Measurements from ENCODE around the gene TMSB10. TPM values are rescaled to one million over a fixed set of nuclear protein-coding genes. Genes with fewer than 3 reads are reported as not detected.
A peak's percentile ranks its signal among the peaks of the same experiment; 100 is the strongest.

TMSB10 gene
- total RNA-seq, 4 donors from 2014 or later: 2,239 to 4,093 (median 3,173) TPM

DNA sequence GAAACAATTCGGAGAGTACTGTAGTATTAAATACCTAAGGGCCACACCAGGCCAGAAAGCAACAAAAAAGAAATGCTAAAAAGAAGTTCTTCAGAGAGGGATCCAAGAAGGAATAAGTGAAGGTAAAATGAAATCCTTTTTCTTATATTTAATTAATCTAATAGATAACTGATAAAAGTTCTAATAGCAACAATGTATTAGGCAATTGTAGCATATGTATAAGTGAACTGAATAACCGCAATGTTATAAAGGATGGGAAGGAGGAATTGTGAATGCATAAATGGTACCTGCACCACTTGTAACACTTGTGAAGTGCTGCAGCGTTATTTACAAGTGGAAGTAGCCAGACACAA lies 21.8 kb downstream of the TMSB10 start:
- TF ChIP-seq, protein P1, sequence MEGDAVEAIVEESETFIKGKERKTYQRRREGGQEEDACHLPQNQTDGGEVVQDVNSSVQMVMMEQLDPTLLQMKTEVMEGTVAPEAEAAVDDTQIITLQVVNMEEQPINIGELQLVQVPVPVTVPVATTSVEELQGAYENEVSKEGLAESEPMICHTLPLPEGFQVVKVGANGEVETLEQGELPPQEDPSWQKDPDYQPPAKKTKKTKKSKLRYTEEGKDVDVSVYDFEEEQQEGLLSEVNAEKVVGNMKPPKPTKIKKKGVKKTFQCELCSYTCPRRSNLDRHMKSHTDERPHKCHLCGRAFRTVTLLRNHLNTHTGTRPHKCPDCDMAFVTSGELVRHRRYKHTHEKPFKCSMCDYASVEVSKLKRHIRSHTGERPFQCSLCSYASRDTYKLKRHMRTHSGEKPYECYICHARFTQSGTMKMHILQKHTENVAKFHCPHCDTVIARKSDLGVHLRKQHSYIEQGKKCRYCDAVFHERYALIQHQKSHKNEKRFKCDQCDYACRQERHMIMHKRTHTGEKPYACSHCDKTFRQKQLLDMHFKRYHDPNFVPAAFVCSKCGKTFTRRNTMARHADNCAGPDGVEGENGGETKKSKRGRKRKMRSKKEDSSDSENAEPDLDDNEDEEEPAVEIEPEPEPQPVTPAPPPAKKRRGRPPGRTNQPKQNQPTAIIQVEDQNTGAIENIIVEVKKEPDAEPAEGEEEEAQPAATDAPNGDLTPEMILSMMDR (IDR thresholded peaks at IDR 0.05): no peak
- no peak for TF ChIP-seq POLR2A (IDR thresholded peaks at IDR 0.05)
- Histone ChIP-seq H3K4me3 (no peak overlapping the region), H3K27ac (peak overlapping the region in 1 of 4 donors; percentile 21), H3K4me1 (peaks cover 18 to 38% (median 26%) of the 10 kb centered on the region in 3 donors), H3K27me3 (no peaks in the 10 kb centered on the region), H3K36me3 (no peaks in the 10 kb centered on the region), H3K9me3 (no peaks in the 10 kb centered on the region)
- intact Hi-C loops (cut with DNase I): loop anchor here (10.0 kb wide), 1 partner anchor 432 kb away; no protein-coding TSS in a partner anchor
- 41 to 47% methylated on average over 3 of the region's 3 CpGs for WGBS, 2 donors
- no peak for DNase-seq

DNA sequence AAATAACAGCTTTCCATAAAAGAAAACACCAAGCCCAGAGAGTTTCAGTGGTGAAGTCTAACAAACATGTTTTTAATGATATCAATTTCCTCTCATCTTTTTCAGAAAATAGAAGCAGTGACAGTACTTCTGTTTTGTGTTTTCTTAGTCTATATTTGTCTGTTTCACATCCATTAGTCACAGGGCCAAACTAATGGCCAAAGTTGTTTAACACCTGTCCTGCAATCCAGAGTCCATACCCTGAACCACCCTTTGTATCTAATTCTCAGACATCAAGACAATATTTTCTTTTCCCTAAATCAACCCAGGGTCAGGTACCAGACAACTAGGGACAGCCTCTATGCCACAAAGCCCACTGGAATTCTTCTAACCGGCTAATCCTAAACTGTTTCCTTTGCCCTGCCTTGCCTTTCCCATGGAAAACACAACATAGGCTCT lies 25.9 kb downstream of the TMSB10 start:
- Histone ChIP-seq H3K36me3 (no peaks in the 10 kb centered on the region), H3K4me3 (no peak overlapping the region), H3K27me3 (no peaks in the 10 kb centered on the region), H3K4me1 (peaks cover 4 to 10% (median 4%) of the 10 kb centered on the region in 3 donors), H3K9me3 (no peaks in the 10 kb centered on the region), H3K27ac (no peak overlapping the region)
- TF ChIP-seq, protein P1 (IDR thresholded peaks at IDR 0.05): no peak
- no peak for DNase-seq
- 54 to 70% methylated on average over 1 of the region's 1 CpG for WGBS, 2 donors
- intact Hi-C loops (cut with DNase I): no loop called here

DNA sequence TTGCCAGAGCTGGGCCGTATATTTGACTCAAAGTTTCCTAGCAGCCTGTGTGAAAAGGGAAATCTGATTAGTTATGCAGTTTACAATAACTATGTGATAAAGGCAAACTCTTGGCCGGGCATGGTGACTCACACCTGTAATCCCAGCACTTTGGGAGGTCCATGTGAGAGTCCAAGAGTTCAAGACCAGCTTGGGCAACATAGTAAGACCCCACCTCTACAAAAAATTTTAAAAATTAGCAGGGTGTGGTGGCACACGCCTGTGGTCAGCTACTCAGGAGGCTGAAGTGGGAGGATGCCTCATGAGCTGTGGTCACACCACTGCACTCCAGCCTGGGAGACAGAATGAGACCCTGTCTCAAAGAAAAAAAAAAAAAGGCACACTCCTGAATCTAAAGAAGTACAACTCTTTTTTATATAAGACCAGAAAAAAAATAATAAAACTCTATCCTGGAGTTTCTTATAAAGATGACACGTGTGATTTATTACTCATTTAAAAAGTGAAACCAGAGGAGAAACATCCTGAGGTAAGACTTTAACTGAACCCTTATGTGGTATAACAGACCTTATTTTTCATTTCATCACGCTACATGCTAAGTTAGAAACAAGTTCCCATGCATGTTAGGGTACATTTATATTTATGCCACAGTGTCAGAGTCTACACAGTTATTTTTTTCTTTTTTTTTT lies 32.9 kb downstream of the TMSB10 start:
- no peaks in the 10 kb centered on the region for H3K27me3 ChIP-seq
- no peak overlapping the region for H3K4me3 ChIP-seq
- no peaks in the 10 kb centered on the region for H3K36me3 ChIP-seq
- peaks cover 0 to 15% (median 0%) of the 10 kb centered on the region in 3 donors for H3K4me1 ChIP-seq
- WGBS, 2 donors: 54 to 59% methylated on average over 5 of the region's 5 CpGs
- TF ChIP-seq POLR2A (IDR thresholded peaks at IDR 0.05): no peak
- H3K27ac ChIP-seq: no peak overlapping the region
- H3K9me3 ChIP-seq: no peaks in the 10 kb centered on the region
- DNase-seq: no peak
- intact Hi-C loops (cut with DNase I): no loop called here

DNA sequence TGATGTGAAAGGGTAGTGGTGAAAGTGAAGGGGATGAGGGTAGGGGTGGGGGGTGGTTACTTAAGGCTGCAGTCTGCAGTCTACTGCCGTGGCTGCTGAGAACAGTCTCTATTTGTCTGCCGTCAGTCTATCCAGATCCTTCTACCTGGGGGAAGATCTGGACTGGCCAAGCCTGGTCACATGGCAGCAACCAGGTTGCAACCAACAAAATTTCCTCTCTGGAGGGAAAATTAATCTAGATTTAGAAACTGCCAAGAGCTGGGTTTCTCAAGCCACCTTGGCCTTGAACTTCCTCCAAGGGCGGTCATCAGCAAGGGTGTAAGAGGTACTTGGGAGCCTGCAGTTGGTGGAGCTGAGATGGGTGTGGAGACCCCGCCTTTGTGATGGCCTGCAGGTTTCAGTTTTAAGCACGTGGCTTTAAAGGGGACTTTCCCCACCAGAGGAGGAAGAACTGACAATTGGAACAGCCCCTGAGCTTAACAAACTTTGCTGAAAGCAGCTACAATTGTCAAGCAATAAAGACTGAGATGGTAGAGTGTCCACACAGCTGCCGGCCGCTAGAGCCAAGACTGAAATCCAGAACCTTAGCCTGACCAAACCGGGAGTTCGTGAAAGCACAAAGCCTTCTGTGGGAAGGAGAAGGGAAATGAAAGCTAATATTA lies 34.1 kb downstream of the TMSB10 start:
- Histone ChIP-seq H3K9me3 (no peaks in the 10 kb centered on the region), H3K27ac (peak overlapping the region in 2 of 4 donors; percentile 16 to 44), H3K4me1 (peaks cover 0 to 18% (median 0%) of the 10 kb centered on the region in 3 donors), H3K4me3 (peak overlapping the region in 1 of 4 donors; percentile 4), H3K36me3 (no peaks in the 10 kb centered on the region), H3K27me3 (no peaks in the 10 kb centered on the region)
- intact Hi-C loops (cut with DNase I): no loop called here
- no peak for TF ChIP-seq POLR2A (IDR thresholded peaks at IDR 0.05)
- TF ChIP-seq, protein P1 (IDR thresholded peaks at IDR 0.05): no peak
- WGBS, 2 donors: 42 to 49% methylated on average over 8 to 9 of the region's 9 CpGs
- no peak for DNase-seq

DNA sequence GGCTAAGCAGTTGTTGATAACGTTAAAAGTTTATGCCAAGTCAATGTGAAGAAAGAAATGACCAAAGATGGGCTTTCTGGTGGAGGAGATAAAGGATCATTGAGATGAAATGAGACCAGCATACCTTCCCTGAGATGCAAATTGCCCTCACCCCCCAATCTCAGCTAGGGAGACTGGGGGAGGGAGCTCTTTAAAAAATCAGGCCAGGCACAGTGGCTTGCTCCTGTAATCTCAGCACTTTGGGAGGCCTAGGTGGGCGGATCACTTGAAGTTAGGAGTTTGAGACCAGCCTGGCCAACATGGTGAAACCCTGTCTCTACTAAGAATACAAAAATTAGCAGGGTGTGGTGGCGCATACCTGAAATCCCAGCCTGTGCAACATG lies 34.6 kb downstream of the TMSB10 start:
- TF ChIP-seq POLR2A (IDR thresholded peaks at IDR 0.05): no peak
- TF ChIP-seq, protein P1 (IDR thresholded peaks at IDR 0.05): no peak
- intact Hi-C loops (cut with DNase I): no loop called here

More for the DNA sequence above, 34.6 kb downstream of the TMSB10 start:
- H3K4me1 ChIP-seq: peaks cover 0 to 18% (median 0%) of the 10 kb centered on the region in 3 donors
- H3K36me3 ChIP-seq: no peaks in the 10 kb centered on the region
- WGBS, 2 donors: 36 to 76% methylated on average over 1 to 3 of the region's 3 CpGs
- peak overlapping the region in 1 of 4 donors; percentile 4 for H3K4me3 ChIP-seq
- no peaks in the 10 kb centered on the region for H3K9me3 ChIP-seq
- no peaks in the 10 kb centered on the region for H3K27me3 ChIP-seq
- no peak for DNase-seq
- H3K27ac ChIP-seq: peak overlapping the region in 1 of 4 donors; percentile 16
